K562 (cell line): ENCODE data around the gene HOXC5. TPM values are rescaled to one million over a fixed set of nuclear protein-coding genes. Genes with fewer than 3 reads are reported as not detected.

Source experiments
- NR2F6 ChIP-seq: fragments of 450-650 bp; formaldehyde crosslinking; IDR thresholded peaks from 2 replicates; pipeline ENCODE4 v1.4.0; 2020; ENCODE audit warnings: mild to moderate bottlenecking
- RBFOX2 ChIP-seq: fragments of 200-400 bp; formaldehyde crosslinking; IDR thresholded peaks from 2 replicates; pipeline ENCODE4 v1.6.1; 2017; ENCODE audit warnings: low read depth, mild to moderate bottlenecking, low read length, moderate library complexity
- SMARCB1 ChIP-seq: IDR thresholded peaks from 2 replicates; pipeline ENCODE4 v1.6.1; 2011; ENCODE audit warnings: improper control_type of control experiment, low read depth; ENCODE audit not compliant: insufficient read length
- SOX6 ChIP-seq: fragments of 450-650 bp; IDR thresholded peaks from 2 replicates; pipeline ENCODE4 v1.6.1; 2014; ENCODE audit warnings: mild to moderate bottlenecking
- polyA plus RNA-seq, 8 experiments: library from polyadenylated mRNA; depleted of rRNA in 4 of 8; stranded (reverse) in 5 of 8; unstranded in 3 of 8; fragments of >200 nt; fragmentation: Nextera tagmentation in 2 of 8; fragmentation: Illumina TruSeq in 1 of 8; extraction: Ambion mirVana in 2 of 8; extraction: Trizol in 1 of 8; gene quantifications; 2 replicates each; pipeline versions ENCODE4 v1.2.1 to v1.2.3, GENCODE V29; 2011 to 2014; ENCODE audit warnings: inconsistent platforms in 1 of 8, missing spikeins in 1 of 8
- total RNA-seq, 7 experiments: library from RNA; depleted of rRNA in 6 of 7; stranded (reverse); fragments of >200 nt in 6 of 7; fragmentation: Illumina TruSeq in 2 of 7; extraction: Trizol in 2 of 7; gene quantifications; 2 replicates each; pipeline versions ENCODE4 v1.2.1 to v1.2.3, GENCODE V29; 2011 to 2021; ENCODE audit warnings: low replicate concordance in 1 of 7
- TF ChIP-seq, protein P1 (sequence below): fragments of 450-650 bp; IDR thresholded peaks from 2 replicates; pipeline ENCODE4 v1.6.1; 2016
- TF ChIP-seq, protein P2 (sequence below): fragments of 450-650 bp; IDR thresholded peaks from 2 replicates; pipeline ENCODE4 v1.6.1; 2016; ENCODE audit warnings: mild to moderate bottlenecking, moderate library complexity
- TF ChIP-seq, protein P3 (sequence below), 3 experiments: fragments of 200-800 bp in 1 of 3; sonication (Bioruptor generic) in 1 of 3; sonication (generic) in 1 of 3; formaldehyde crosslinking in 1 of 3; IDR thresholded peaks; 2 replicates each; pipeline versions ENCODE4 v1.6.1 to v1.8.0; 2016 to 2022; ENCODE audit warnings: mild to moderate bottlenecking in 2 of 3, missing compliant biosample characterization in 2 of 3, missing genetic modification characterization in 2 of 3, missing genetic modification reagents in 1 of 3
- TF ChIP-seq, protein P4 (sequence below): fragments of 250-450 bp; sonication (Bioruptor Pico); IDR thresholded peaks from 2 replicates; pipeline ENCODE4 v1.4.0; 2020; ENCODE audit warnings: mild to moderate bottlenecking, moderate library complexity

HOXC5 gene
- total and polyA plus RNA-seq, 9 of the 15 experiments (the other 6 are each of a cell fraction or from before 2014, with no cell fraction given) = 0.10 to 0.44 (median 0.18) TPM; not detected in 4

DNA sequence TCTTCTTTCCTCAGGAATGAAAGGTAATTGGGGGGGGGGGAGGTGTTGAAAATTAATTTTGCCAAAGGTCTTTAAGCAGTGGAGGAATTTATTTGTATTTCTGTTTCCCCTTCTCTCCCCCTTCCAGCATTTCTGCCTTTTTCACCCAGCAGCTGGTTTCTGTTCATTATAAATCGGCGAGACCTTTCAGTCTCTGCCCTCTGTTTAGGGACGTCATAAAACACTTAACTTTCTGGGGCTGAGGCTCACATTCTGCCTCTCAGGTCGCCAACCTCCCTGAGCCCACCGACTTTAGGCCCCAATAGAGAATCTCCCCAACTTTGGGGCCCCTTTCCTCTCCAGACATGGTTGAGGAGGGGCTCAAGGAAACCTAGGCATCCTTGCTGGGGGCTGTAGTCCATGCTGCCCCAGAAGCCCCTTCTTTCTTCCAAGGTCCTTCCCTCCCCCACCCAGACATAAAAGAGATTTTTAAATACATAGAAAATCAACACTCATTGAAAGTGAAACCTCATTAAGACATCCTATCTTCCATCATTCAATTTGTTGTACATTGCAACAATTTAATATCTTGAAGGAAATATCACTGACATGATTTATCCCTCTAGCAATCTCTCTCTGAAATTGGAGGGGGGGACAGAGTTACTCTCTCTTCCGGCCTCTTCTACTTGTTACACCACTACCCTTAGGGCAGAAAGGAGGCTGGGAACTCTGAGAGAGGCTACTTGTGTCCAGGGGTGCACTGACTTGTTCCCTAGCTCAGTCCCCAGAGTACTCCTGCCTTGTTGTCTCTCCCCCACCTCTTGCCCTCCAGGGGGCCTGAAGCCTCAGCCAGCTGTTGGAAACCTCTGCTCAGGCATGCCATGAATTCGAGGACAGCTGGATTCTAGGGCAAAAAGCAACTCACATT is 7.1 kb upstream of the HOXC5 start (continued):
- TF ChIP-seq RBFOX2 = no peak
- TF ChIP-seq, protein P1, sequence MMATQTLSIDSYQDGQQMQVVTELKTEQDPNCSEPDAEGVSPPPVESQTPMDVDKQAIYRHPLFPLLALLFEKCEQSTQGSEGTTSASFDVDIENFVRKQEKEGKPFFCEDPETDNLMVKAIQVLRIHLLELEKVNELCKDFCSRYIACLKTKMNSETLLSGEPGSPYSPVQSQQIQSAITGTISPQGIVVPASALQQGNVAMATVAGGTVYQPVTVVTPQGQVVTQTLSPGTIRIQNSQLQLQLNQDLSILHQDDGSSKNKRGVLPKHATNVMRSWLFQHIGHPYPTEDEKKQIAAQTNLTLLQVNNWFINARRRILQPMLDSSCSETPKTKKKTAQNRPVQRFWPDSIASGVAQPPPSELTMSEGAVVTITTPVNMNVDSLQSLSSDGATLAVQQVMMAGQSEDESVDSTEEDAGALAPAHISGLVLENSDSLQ = 0 out of 2 replicates have a peak, but pooled peaks have one; percentile 15
- TF ChIP-seq NR2F6 (CRISPR knock-in tag) = no peak
- TF ChIP-seq SOX6 = no peak
- TF ChIP-seq, protein P2, sequence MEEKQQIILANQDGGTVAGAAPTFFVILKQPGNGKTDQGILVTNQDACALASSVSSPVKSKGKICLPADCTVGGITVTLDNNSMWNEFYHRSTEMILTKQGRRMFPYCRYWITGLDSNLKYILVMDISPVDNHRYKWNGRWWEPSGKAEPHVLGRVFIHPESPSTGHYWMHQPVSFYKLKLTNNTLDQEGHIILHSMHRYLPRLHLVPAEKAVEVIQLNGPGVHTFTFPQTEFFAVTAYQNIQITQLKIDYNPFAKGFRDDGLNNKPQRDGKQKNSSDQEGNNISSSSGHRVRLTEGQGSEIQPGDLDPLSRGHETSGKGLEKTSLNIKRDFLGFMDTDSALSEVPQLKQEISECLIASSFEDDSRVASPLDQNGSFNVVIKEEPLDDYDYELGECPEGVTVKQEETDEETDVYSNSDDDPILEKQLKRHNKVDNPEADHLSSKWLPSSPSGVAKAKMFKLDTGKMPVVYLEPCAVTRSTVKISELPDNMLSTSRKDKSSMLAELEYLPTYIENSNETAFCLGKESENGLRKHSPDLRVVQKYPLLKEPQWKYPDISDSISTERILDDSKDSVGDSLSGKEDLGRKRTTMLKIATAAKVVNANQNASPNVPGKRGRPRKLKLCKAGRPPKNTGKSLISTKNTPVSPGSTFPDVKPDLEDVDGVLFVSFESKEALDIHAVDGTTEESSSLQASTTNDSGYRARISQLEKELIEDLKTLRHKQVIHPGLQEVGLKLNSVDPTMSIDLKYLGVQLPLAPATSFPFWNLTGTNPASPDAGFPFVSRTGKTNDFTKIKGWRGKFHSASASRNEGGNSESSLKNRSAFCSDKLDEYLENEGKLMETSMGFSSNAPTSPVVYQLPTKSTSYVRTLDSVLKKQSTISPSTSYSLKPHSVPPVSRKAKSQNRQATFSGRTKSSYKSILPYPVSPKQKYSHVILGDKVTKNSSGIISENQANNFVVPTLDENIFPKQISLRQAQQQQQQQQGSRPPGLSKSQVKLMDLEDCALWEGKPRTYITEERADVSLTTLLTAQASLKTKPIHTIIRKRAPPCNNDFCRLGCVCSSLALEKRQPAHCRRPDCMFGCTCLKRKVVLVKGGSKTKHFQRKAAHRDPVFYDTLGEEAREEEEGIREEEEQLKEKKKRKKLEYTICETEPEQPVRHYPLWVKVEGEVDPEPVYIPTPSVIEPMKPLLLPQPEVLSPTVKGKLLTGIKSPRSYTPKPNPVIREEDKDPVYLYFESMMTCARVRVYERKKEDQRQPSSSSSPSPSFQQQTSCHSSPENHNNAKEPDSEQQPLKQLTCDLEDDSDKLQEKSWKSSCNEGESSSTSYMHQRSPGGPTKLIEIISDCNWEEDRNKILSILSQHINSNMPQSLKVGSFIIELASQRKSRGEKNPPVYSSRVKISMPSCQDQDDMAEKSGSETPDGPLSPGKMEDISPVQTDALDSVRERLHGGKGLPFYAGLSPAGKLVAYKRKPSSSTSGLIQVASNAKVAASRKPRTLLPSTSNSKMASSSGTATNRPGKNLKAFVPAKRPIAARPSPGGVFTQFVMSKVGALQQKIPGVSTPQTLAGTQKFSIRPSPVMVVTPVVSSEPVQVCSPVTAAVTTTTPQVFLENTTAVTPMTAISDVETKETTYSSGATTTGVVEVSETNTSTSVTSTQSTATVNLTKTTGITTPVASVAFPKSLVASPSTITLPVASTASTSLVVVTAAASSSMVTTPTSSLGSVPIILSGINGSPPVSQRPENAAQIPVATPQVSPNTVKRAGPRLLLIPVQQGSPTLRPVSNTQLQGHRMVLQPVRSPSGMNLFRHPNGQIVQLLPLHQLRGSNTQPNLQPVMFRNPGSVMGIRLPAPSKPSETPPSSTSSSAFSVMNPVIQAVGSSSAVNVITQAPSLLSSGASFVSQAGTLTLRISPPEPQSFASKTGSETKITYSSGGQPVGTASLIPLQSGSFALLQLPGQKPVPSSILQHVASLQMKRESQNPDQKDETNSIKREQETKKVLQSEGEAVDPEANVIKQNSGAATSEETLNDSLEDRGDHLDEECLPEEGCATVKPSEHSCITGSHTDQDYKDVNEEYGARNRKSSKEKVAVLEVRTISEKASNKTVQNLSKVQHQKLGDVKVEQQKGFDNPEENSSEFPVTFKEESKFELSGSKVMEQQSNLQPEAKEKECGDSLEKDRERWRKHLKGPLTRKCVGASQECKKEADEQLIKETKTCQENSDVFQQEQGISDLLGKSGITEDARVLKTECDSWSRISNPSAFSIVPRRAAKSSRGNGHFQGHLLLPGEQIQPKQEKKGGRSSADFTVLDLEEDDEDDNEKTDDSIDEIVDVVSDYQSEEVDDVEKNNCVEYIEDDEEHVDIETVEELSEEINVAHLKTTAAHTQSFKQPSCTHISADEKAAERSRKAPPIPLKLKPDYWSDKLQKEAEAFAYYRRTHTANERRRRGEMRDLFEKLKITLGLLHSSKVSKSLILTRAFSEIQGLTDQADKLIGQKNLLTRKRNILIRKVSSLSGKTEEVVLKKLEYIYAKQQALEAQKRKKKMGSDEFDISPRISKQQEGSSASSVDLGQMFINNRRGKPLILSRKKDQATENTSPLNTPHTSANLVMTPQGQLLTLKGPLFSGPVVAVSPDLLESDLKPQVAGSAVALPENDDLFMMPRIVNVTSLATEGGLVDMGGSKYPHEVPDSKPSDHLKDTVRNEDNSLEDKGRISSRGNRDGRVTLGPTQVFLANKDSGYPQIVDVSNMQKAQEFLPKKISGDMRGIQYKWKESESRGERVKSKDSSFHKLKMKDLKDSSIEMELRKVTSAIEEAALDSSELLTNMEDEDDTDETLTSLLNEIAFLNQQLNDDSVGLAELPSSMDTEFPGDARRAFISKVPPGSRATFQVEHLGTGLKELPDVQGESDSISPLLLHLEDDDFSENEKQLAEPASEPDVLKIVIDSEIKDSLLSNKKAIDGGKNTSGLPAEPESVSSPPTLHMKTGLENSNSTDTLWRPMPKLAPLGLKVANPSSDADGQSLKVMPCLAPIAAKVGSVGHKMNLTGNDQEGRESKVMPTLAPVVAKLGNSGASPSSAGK = 0 out of 2 replicates have a peak, but pooled peaks have one; percentile 15
- TF ChIP-seq, protein P3, sequence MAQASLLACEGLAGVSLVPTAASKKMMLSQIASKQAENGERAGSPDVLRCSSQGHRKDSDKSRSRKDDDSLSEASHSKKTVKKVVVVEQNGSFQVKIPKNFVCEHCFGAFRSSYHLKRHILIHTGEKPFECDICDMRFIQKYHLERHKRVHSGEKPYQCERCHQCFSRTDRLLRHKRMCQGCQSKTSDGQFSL (CRISPR knock-in tag; IDR thresholded peaks at IDR 0.05) = no peak
- TF ChIP-seq, protein P3 (tag; IDR thresholded peaks at IDR 0.05) = no peak
- no peak for TF ChIP-seq SMARCB1
- TF ChIP-seq, protein P4, sequence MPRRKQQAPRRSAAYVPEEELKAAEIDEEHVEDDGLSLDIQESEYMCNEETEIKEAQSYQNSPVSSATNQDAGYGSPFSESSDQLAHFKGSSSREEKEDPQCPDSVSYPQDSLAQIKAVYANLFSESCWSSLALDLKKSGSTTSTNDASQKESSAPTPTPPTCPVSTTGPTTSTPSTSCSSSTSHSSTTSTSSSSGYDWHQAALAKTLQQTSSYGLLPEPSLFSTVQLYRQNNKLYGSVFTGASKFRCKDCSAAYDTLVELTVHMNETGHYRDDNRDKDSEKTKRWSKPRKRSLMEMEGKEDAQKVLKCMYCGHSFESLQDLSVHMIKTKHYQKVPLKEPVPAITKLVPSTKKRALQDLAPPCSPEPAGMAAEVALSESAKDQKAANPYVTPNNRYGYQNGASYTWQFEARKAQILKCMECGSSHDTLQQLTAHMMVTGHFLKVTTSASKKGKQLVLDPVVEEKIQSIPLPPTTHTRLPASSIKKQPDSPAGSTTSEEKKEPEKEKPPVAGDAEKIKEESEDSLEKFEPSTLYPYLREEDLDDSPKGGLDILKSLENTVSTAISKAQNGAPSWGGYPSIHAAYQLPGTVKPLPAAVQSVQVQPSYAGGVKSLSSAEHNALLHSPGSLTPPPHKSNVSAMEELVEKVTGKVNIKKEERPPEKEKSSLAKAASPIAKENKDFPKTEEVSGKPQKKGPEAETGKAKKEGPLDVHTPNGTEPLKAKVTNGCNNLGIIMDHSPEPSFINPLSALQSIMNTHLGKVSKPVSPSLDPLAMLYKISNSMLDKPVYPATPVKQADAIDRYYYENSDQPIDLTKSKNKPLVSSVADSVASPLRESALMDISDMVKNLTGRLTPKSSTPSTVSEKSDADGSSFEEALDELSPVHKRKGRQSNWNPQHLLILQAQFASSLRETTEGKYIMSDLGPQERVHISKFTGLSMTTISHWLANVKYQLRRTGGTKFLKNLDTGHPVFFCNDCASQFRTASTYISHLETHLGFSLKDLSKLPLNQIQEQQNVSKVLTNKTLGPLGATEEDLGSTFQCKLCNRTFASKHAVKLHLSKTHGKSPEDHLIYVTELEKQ = no peak
